ENCODE data around the gene SLC25A38.
"Not testable (repeated sequence)": the region's sequence is repeated elsewhere in the genome, so short reads cannot be mapped to it uniquely, and the experiment has no call there.

SLC25A38 gene

DNA sequence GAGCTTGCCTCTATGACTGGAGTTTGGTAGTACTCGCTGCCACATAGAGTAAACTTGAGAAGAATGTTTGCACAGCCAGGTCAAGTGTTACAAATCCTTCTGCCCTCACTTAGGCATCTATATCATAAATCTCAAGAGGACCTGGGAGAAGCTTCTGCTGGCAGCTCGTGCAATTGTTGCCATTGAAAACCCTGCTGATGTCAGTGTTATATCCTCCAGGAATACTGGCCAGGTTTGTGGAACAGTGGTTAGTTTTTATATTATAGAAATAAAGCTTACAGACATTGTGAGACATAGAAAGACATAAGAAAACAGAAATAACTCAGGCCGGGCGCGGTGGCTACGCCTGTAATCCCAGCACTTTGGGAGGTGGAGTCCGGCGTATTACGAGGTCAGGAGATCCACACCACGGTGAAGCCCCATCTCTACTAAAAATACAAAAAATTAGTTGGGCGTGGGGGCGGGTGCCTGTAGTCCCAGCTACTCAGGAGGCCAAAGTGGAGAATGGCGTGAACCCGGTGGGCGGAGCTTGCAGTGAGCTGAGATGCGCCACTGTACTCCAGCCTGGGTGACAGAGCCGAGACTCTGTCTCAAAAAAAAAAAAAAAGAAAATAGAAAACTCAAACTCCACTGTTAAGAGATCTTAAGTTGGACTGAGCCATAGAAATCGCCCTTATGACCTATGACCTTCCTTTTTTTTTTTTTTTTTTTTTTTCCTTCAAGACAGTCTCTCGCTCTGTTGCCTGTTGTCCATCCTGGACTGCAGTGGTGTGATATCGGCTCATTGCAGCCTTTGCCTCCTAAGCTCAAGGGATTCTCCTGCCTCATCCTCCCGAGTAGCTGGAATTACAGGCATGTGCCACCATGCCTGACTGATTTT is 25.6 kb downstream of the SLC25A38 start:
- DNase-seq: no peak

DNA sequence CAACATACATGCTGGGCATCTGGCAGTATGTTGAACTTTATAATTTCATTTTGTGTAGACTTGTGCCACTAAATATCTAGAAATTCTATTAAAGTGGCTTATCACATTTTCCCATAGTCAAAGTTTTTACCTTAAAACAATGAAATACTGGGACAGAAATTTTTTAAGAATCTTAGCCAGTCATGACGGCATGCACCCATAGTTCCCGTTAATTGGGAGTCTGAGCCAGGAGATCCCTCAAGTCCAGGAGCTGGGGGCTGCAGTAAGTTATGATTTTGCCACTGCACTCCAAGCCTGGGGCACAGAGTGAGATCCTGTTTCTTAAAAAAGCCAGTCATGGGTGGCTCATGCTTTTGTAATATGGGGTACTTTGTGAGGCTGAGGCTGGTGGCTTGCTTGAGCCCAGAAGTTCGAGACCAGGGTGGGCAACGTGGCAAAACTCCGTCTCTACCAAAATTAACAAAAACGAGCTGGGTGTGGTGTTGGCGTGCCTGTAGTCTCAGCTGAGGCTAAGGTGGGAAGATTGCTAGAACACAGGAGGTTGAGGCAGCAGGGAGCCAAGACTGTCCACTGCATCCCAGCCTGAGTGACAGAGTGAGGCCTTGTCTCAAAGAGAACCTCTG is 26.5 kb downstream of the SLC25A38 start:
- no peak for DNase-seq

DNA sequence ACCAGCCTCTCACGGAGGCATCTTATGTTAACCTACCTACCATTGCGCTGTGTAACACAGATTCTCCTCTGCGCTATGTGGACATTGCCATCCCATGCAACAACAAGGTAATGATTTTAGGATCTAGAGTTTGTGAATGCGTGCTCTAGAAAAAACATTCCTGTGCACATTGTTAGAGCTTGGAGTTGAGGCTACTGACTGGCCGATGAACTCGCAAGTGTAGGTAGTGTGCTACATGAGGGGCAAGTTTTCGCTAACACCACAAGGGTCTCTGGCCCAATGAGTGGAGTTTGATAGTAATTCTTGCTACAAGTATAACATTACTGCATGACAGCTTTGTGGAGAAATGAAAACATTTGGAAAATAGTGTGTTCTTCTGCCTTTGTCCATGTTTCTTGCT is 27.7 kb downstream of the SLC25A38 start:
- no peak for DNase-seq

DNA sequence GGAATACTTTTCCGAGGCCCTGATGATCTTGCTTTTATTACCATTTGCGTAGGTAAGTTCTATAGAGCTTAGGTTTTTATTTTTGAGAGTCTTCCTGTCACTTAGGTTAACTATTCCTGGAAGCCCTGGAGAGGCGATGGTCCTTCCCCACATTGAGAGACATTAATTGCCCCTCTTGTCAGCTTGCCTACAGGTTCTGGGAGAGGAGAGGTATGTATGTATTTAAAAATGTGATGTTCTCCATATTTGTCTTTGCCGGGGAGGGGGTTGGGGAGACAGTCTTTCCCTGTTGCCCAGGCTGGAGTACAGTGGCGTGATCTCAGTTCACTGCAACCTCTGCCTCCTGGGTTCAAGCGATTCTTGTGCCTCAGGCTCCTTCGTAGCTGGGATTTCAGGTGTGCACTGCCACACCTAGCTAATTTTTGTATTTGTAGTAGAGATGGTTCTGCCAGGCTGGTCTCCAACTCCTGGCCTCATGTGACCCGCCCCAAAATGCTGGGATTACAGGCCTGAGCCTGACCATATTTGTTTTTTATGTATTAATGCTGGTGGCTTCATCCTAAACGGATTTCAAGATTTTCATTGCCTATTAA is 29.6 kb downstream of the SLC25A38 start:
- DNase-seq: no peak

DNA sequence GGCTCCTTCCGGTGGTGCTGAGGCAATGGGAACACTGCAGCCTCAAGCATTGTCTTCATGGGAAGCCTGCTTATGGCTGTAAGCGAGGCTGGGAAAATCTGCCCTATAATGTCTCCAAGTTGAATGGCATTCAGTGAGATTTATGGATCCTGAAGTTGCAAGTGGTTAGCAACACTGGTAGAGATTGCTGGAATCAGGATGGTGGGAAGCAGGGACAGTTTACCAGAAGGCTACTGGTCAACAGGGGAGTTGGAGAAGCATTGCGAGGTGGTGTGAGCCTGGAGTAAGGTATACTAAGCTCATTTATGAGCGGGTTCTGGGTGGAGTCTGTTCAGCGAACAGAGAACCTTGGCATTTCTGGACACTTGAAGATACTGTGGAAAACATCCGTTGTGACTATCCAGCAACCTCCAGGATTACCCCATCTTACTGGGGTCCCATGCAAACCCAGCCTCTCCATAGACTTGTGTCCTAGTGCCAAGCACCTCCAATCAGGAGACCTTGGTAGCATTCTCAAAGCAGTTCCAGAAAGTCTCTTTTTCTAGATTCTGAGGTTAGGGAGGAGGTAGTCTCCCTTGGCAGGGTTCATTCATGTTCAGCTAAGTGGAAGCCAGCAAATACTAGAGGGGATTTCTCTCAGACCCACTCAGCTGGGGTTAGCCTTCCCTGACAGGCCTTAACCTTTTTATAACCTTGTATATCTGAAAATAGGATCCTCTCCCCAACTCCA is 30.7 kb downstream of the SLC25A38 start:
- DNase-seq: no peak

DNA sequence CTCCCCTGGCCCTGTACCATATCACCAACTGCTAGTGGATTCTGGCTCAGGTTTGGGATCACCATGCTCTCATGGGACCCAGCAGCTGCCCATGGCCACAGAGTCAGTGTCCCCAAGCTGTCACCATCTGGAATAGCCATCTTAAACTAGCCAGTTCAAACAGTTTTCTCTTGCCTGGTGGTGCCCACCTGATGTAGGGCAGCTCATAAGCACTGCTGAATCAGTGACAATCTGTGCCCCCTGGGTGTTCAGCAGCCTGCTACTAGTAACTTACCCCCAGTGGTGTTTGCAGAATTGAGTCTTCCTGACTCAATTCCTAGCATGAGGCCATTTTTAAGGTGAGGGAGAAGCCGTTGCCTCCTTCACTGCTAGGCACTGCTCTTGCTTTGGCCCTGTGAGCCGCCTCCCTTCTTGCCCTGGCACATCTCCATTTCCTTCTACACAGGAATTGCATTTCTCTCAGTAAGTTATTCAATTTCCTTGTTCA is 31.3 kb downstream of the SLC25A38 start:
- no peak for DNase-seq

DNA sequence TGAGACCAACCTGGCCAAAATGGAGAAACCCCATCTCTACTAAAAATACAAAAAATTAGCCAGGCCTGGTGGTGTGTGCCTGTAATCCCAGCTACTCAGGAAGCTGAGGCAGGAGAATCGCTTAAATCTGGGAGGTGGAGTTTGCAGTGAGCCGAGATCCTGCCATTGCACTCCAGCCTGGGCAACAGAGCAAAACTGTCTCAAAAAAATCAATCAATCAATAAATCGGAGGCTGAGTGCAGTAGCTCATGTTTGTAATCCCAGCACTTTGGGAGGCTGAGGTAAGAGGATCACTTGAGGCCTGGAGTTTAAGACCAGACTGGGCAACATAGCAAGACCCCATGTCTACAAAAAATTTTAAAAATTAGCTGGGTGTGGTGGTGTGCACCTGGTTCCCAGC is 32.1 kb downstream of the SLC25A38 start:
- not testable (repeated sequence) for DNase-seq

DNA sequence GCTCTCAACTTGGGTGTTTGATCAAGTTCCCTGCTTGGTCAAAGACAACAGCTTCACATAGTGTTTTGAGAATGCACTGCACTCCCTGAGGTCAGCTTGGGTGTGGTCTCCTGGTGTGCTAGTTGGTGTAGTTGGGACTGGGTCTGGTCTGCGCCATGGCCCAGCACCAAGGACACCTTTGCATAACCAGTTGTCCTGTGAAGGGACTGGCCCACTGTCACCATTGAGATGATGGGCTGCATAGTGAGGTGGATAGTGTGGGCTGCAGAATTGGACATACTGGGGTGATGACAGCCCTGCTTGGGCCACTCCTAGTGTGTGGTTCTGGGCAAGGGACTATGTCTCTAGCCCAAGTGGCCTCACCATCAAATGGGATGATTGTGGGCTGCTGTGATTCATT is 32.8 kb downstream of the SLC25A38 start:
- no peak for DNase-seq

DNA sequence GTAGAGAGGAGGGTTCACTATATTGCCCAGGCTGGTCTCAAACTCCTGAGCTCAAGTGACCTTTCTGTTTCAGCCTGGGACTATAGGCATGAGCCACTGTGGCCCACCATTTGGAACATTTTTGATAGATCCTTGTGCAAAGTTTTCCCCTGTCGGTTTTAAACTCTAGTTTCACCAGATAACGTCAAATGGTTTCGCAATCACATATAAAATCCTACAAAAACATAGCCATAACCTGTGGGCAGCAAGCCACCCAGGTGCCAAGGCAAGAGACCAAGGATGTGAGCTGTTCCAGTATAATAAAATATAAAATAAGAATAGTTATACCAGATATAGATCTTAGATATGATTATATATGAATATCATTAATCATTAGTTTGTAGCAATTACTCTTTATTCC is 33.8 kb downstream of the SLC25A38 start:
- not testable (repeated sequence) for DNase-seq

DNA sequence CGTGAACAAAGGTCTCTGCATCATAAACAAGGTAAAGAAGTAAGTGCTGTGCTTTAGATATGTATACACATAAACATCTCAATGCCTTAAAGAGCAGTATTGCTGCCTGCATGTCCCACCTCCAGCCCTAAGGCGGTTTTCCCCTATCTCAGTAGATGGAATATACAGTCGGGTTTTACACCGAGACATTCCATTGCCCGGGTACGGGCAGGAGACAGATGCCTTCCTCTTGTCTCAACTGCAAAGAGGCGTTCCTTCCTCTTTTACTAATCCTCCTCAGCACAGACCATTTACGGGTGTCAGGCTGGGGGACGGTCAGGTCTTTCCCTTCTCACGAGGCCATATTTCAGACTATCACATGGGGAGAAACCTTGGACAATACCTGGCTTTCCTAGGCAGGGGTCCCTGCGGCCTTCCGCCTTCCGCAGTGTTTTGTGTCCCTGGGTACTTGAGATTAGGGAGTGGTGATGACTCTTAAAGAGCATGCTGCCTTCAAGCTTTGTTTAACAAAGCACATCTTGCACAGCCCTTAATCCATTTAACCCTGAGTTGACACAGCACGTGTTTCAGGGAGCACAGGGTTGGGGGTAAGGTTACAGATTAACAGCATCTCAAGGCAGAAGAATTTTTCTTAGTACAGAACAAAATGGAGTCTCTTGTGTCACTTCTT is 35.5 kb downstream of the SLC25A38 start:
- not testable (repeated sequence) for DNase-seq

DNA sequence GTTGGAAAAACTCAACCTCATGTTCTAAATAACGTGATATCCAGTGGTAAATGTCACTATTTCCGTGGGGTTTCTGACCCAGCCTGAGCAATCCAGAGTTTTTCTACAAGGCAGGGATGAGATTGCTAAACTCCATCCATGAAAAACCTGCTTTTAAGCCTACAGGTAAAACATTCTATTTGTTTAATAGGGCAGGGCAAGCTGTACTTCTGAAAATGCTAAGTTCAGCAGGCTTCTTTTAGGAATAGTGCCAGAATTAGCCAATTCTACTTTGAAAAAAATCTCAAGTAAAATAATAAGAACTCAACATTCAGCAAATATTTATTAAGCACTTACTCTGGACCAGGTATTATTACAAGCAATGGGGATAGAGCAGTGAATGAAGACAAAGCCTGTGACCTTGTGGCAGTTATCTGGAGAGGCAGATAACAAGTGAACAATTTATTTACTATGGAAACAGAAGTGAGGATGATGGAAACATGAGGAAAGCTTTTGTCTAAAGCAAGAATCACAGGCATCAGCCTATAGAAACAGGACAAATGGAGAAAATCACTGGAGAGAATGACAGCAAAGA is 36.7 kb downstream of the SLC25A38 start:
- no peak for DNase-seq

DNA sequence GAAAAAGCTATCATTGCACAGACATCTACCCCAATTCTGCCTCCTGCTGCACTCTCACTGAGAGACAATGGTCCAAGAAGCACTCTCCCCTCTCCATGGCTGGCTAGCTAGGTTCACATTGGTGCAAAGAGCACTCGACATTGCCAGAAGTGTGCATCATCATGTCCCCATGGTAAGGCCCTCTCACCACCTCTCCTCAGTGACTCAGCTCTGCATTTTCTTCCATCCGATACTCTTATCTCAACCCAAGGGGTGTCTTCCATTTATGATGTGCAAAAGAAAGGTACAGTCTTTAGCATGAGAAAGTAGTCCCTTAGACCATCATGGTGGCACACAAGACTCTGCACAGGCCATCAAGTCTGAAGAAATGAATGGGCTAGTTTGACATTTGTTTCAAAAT is 37.4 kb downstream of the SLC25A38 start:
- DNase-seq: no peak

DNA sequence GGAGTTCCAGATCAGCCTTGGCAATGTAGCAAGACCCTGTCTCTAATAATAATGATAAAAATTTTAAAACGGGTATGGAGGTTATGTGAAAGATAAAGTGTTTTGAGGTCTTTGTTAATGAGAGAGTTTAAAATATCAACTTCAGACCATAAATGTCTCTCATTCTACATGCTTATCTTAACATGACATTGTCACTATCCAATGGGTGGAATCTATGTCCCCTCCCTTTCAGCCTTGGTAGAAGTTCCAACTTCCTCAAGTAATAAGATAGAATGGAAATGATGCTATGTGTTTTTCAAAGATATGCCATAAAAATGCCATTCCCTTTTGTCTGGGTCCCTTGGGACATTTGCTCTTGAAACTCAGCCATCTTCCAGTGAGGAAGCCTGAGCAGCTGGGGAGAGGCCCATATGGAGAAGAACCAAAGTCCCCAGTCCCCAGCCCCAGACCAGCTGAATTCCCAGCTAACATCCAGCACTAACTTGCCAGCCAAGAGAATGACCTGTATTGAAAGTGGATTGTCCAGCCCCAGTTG is 40.3 kb downstream of the SLC25A38 start:
- no peak for DNase-seq

DNA sequence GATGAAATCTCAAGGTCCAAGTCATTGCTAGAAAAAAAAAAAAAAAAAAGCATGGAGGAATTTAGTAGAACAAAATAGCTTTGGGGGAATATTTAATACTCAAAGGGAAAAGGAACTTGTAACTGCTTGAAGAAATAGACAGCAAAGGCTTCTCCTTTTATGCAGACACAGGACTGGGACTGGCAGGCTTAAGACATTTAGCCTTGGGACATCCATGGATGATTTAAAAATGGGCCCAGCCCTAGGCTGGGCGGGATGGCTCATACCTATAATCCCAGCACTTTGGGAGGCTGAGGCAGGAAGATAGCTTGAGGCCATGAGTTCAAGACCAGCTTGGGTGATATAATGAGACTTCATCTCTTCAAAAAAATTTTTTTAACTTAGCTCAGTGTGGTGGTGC is 43.1 kb downstream of the SLC25A38 start:
- no peak for DNase-seq

DNA sequence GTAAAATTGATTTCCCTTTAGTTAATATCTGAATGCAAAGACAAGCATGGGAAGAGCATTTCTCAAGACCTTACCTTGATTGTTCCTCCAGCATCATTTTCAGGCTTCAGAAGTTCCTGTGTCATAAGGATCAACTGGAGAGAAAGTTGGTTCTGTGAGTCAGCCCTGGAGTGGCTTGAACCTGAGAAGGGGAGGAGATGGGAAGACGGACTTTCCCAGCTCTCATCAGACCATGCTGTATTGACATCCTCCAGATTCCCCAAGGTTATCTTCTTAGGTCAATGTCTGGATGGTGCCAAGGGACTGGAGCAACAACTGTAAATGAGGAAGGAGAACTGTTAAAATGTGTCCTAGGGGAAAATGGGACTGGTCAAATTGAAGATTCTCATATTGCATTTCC is 44.3 kb downstream of the SLC25A38 start:
- no peak for DNase-seq

DNA sequence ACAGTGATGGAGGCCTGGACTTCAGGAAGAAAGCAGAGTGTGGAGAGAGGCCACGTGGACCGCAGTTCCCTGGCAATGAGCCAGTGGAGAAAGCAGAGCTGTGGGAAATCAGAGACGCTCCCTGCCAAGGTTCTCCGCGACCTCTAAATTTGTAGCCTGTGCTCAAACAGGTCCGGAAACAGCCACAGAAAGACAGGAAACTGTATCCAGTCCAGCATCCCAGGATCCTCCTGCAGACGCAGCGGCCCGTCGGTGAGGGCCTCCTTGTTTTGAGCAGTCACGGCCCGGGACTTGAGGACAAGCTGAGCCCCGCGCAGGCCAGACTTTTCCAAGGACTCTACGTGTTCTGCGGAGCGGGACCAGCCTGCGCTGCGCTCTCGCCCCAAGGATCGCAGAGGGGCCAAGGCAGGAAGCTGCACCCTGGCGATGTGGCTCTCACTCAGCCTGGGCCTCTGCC is 45.6 kb downstream of the SLC25A38 start:
- DNase-seq: no peak

DNA sequence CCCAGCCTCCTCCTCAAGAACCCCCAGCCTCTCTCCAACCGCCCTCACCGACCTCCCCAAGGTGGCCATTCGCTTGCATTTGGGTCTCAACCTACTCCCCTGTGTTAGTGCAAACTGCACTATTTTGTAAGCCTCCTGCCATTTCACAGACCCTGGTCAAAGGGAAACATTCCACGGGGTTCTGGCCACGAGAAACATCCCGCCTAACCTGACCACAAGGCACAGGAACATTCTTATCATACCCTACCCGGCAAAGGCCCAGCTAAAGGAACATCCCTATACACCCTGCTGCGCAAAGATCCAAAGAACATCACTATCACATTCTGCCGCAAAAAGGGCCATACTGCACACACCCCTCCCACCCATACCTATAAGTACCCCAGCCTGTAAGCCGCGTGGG is 46.3 kb downstream of the SLC25A38 start:
- DNase-seq: no peak

DNA sequence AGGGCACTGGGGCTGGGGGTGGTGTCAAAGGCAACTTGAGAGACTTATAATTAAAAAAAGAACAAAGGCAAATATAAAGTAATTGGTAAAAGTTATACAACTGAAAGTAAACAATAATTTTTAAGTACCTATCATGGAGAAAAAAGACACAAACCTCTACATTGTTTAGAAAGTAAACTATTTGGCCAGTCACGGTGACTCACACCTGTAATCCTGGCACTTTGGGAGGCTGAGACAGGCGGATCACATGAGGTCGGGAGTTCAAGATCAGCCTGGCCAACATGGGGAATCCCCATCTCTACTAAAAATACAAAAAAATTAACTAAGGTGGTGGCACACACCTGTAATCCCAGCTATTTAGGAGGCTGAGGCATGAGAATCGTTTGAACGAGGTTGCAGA is 49.2 kb downstream of the SLC25A38 start:
- no peak for DNase-seq

DNA sequence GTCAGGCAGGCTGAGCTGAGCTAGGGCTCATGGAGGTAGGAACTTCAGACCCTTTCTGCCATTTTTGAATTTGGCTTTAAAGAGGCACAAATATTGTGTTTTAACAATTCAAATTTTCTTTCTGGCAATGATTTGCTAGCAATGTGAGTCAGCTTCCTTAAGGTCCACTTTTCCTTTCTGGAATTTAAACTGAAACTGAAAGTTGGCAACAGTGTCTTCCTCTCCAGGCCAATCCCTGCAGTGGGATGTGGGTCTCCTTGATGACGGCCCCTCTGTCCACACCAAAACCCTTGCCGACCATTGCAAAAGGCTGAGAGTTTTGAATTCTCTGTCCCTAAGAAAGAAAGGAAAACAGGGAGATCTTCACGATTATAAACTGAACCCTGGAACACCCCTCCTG is 50.5 kb downstream of the SLC25A38 start:
- no peak for DNase-seq

DNA sequence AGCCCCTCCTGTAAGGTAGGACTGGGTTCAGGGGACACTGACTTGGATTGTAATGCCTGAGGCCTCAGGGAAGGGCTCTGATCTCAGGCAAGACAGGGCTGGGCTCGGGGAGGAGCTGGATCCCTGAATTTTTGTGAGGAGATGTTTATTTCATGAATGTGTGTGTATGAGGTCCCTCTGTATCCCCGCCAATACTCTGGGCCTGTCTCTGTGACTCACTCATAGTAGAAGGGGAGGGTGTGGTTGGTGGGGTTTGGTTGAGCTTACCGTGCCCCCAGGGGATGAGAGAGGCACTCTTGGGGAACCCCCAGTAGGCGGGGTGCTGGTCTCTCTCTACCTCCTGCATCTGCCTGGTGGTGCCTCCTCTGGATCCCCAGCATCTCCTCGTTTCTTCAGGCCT is 51.4 kb downstream of the SLC25A38 start:
- DNase-seq: no peak

DNA sequence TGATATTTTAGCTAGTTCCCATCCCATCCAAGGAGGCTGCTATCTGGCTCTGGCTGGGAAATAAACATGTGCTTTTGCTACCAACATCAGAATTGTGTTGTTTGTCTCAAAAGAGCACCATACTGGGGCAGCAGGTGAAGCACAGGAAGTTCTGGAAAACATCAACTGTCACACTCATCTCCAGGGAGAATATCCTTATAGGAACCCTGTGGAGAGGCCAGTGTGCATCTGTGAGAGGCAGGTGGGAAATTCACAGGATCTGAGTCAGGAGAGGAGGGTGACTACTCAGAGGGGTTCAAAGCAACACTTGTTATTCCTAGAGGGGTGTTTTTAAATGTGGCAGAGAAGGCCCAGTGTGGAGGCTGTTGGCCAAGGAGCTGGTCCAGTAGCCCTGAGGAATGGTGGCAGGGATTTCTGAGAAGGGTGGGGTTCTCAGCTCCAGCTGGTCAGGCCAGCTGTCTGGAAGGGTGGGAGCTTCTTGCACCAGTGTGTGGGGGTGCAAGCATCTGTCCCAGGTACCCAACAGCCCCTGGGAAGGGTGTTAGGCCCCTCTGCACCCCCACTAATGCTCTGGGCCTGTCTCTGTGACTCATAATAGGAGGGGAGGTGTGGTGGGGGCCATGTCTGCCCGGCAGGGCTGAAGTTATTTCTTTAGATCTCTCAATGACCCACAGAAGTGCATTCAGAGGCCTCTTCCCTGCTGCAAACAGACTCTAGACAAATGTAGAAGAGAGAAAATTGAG is 52.0 kb downstream of the SLC25A38 start:
- DNase-seq: no peak

All from activated CD8-positive, alpha-beta memory T cell treated with anti-CD3 and anti-CD28 coated beads, Interleukin-2, amount 50 U/mL, for 4 hours (primary cell).